ENCODE results near the gene TRIP6. TPM values are rescaled to one million over a fixed set of nuclear protein-coding genes. Genes with fewer than 3 reads are reported as not detected.

Gene TRIP6
- total RNA-seq, 4 donors from 2014 or later: 71.9 to 94.3 (median 89.5) TPM

DNA sequence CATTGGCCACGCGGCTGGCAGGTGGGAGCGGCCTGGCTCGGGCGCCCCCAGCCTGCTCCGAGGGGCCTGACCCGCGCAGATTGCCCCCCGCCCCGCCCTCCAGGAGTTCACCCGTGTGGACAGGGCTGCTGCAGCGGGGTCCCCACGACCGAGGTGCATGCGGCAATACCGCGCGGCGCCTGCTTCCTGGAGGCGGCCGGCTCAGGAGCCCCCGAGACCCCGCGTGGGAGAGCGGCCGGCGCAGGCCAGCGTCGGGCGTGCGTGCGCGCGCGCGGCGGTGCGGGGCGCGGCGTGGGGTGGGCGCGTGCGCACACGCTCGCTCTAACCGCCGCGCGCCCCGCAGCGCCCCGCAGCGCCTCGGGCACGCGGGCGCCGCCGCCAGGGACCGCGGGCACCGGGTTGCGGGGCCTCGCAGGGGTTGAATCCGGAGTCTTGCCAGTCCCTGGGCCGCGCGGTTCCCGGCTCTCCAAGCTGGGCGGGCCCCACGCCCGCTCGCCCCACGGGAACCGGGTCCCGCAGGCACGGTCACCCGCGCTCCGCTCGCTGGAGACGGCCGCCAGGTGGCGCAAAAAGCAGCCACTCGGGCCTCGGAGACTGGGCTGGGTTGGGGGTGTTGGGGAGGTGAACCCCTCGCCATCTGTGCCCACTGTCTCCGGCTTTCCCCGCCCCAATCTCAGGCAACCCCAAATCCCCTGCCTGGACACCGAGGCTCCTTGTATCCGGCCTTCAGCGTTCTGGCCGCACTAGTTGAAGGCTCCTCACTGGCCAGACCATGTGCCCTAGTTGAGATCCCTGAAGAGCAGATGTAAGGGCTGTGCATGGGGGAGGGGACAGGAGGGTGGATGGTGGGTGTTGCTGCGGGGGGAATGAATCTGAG lies 29.8 kb downstream of the TRIP6 start:
- Histone ChIP-seq H3K27ac (no peak overlapping the region), H3K4me3 (peak overlapping the region in 1 of 2 donors; percentile 52), H3K27me3 (peaks cover 81% of the 10 kb centered on the region), H3K4me1 (peaks cover 0 to 34% (median 23%) of the 10 kb centered on the region in 3 donors), H3K9me3 (no peaks in the 10 kb centered on the region), H3K36me3 (no peaks in the 10 kb centered on the region)
- TF ChIP-seq POLR2A (IDR thresholded peaks at IDR 0.05): no peak
- TF ChIP-seq, protein P1, sequence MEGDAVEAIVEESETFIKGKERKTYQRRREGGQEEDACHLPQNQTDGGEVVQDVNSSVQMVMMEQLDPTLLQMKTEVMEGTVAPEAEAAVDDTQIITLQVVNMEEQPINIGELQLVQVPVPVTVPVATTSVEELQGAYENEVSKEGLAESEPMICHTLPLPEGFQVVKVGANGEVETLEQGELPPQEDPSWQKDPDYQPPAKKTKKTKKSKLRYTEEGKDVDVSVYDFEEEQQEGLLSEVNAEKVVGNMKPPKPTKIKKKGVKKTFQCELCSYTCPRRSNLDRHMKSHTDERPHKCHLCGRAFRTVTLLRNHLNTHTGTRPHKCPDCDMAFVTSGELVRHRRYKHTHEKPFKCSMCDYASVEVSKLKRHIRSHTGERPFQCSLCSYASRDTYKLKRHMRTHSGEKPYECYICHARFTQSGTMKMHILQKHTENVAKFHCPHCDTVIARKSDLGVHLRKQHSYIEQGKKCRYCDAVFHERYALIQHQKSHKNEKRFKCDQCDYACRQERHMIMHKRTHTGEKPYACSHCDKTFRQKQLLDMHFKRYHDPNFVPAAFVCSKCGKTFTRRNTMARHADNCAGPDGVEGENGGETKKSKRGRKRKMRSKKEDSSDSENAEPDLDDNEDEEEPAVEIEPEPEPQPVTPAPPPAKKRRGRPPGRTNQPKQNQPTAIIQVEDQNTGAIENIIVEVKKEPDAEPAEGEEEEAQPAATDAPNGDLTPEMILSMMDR (IDR thresholded peaks at IDR 0.05): peak in 3 of 4 experiments; percentile 66 to 83 (median 77)
- no CpG with 5 or more reads among the region's 95 CpGs for WGBS, 2 donors (ENCODE audit: low coverage in 1 of 2)
- ATAC-seq: peak; percentile 39

DNA sequence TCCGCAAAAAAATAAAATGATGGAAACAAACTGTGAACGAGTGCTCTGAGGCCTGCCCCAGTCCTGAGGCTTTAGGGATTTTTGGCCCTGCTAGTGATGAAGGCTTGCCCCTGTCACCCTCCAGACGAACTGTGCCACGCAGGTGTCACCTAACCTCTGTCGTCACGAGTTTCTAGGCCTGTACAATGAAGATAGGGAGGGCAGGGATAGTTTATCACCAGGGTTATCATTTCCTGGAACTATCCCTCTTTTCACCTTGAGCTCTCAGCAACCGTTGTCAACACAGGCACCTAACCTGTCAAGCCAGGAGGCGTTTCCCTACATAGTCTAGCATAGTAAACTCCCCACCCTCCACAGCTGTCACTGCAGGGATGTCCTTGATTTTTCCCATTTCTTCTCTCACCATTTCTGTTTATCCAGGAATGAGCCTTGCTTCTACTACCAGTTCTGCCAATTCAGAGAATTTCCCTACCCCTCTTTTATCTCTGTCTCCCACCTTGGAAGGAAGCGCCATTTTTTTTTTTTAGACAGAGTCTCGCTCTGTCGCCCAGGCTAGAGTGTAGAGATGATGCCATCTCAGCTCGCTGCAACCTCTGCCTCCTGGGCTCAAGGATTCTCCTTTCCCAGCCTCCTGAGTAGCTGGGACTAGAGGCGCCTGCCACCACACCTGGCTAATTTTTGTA lies 30.7 kb downstream of the TRIP6 start:
- ATAC-seq: no peak
- H3K4me3 ChIP-seq: no peak overlapping the region
- H3K27ac ChIP-seq: no peak overlapping the region
- TF ChIP-seq POLR2AphosphoS5 (IDR thresholded peaks at IDR 0.05) (no peak), POLR2A (IDR thresholded peaks at IDR 0.05) (no peak), EP300 (IDR thresholded peaks at IDR 0.05) (no peak)
- TF ChIP-seq, protein P1 (IDR thresholded peaks at IDR 0.05): no peak
- WGBS, 2 donors (ENCODE audit: low coverage in 1 of 2): 63% methylated on average over 10 to 13 of the region's 13 CpGs
- H3K27me3 ChIP-seq: peaks cover 90% of the 10 kb centered on the region
- H3K4me1 ChIP-seq: peaks cover 0 to 34% (median 23%) of the 10 kb centered on the region in 3 donors
- no peaks in the 10 kb centered on the region for H3K36me3 ChIP-seq
- no peaks in the 10 kb centered on the region for H3K9me3 ChIP-seq

DNA sequence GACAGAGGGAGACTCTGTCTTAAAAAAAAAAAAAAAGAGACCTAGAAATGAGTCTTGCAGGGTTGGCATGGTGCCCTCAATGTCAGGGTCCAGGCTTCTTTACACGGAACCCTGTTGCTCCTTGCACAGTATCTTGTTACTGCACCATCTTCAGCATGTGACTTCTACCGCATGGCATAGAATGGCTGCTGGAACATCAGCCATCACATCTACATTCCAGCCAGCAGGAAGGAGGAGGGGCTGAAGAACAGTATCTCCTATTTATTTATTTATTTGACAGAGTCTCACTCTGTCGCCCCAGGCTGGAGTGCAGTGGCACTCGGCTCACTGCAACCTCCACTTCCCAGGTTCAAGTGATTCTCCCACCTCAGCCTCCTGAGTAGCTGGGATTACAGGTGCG lies 32.2 kb downstream of the TRIP6 start:
- Histone ChIP-seq H3K4me3 (no peak overlapping the region), H3K27me3 (peaks cover 95% of the 10 kb centered on the region), H3K4me1 (peaks cover 0 to 32% (median 22%) of the 10 kb centered on the region in 3 donors), H3K36me3 (no peaks in the 10 kb centered on the region), H3K27ac (no peak overlapping the region), H3K9me3 (no peaks in the 10 kb centered on the region)
- TF ChIP-seq POLR2AphosphoS5 (IDR thresholded peaks at IDR 0.05) (no peak), POLR2A (IDR thresholded peaks at IDR 0.05) (no peak), EP300 (IDR thresholded peaks at IDR 0.05) (no peak)
- TF ChIP-seq, protein P1 (IDR thresholded peaks at IDR 0.05): no peak
- ATAC-seq: no peak
- 91 to 100% methylated on average over 3 to 4 of the region's 5 CpGs for WGBS, 2 donors (ENCODE audit: low coverage in 1 of 2)

DNA sequence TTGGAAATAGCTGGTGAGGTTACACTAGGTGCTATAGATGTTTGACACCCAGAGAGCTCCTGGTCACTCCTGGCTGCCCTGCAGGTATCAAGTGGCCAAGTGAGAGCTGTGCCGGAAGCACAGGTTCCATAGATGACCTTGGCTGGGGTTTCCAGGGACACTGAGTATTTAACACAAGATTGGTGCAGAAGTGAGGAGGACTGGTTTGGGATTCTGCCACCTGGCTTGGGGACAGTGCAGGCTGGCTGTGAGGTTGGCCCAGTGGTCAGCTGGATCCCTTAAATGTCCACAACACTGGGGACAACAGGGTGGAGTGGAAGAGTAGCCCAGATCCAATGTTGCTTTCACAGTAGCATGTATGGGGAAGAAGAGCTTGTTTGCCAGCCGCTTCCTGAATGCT lies 33.8 kb downstream of the TRIP6 start:
- no peak overlapping the region for H3K4me3 ChIP-seq
- H3K4me1 ChIP-seq: peaks cover 0 to 16% (median 7%) of the 10 kb centered on the region in 3 donors
- H3K27me3 ChIP-seq: peaks cover 83% of the 10 kb centered on the region
- TF ChIP-seq POLR2AphosphoS5 (IDR thresholded peaks at IDR 0.05) (no peak), POLR2A (IDR thresholded peaks at IDR 0.05) (no peak), EP300 (IDR thresholded peaks at IDR 0.05) (no peak)
- TF ChIP-seq, protein P1 (IDR thresholded peaks at IDR 0.05): no peak
- WGBS, 2 donors (ENCODE audit: low coverage in 1 of 2): 100% methylated on average over 1 of the region's 2 CpGs; no CpG with 5 or more reads in 1 of the 2 donors
- H3K36me3 ChIP-seq: no peaks in the 10 kb centered on the region
- H3K27ac ChIP-seq: no peak overlapping the region
- no peak for ATAC-seq
- no peaks in the 10 kb centered on the region for H3K9me3 ChIP-seq
